Neural progenitor cell (in vitro differentiated cells): ENCODE data around the gene ATAD3B.
"Not testable (repeated sequence)": the region's sequence is repeated elsewhere in the genome, so short reads cannot be mapped to it uniquely, and the experiment has no call there.

Experiments used
- CTCF ChIP-seq: fragments of 200-600 bp; sonication (generic); IDR thresholded peaks from 2 replicates; pipeline ENCODE4 v1.5.1; 2017; ENCODE audit warnings: antibody characterized with exemption, mild to moderate bottlenecking
- EZH2 ChIP-seq: fragments of 200-600 bp; sonication (generic); IDR thresholded peaks from 2 replicates; pipeline ENCODE4 v1.6.1; 2017; ENCODE audit warnings: antibody characterized with exemption, mild to moderate bottlenecking, moderate library complexity

- TF ChIP-seq CTCF, EZH2: not testable (repeated sequence)
Measured at GRCh38 chr1:1459711-1460110, 11.9 kb upstream of the ATAD3B start.
